K562 (cell line): Measurements from ENCODE around the gene USH2A. TPM values are rescaled to one million over a fixed set of nuclear protein-coding genes. Genes with fewer than 3 reads are reported as not detected.

ENCODE experiments used
- ATAC-seq: fragments of 200-7000 bp; cut with Tn5 transposase; 3 replicates; pipeline ENCODE4 v1.9.1; 2020; ENCODE audit warnings: moderate library complexity
- BruUV-seq: library from RNA; stranded (reverse); fragments of 400-500 nt; replicated peaks from 2 replicates; lab custom pipeline; 2021; lab: Mats Ljungman, UMichigan
- CTCF ChIA-PET: fragments of 300-600 bp; formaldehyde crosslinking; extraction: SDS; loops from one replicate; lab custom pipeline; 2021; ENCODE audit warnings: low intra/inter-chr PET ratio; lab: Yijun Ruan, JAX
- POLR2A ChIA-PET: fragments of 300-600, 350-650 bp; sonication (Branson Sonifier 250); formaldehyde crosslinking; extraction: SDS; loops from one replicate; lab custom pipeline; 2021; ENCODE audit warnings: antibody characterized with exemption, inconsistent platforms; lab: Yijun Ruan, JAX
- DNase-seq, 4 experiments: peaks; one replicate each; pipeline versions ENCODE4 v3.0.0 to v3.0.0-alpha.2; 2011 to 2018; ENCODE audit warnings: low spot score in 3 of 4, mixed read lengths in 3 of 4; ENCODE audit errors: extremely low read depth in 1 of 4
- FAIRE-seq: peaks from 2 replicates; lab custom pipeline; 2011; peaks lifted over from hg19 to GRCh38; lab: Jason Lieb, UNC
- H2AFZ ChIP-seq: 2 replicates; pipeline ENCODE4 v1.6.0; 2011; ENCODE audit warnings: low read depth, low read length, control low read depth, inconsistent platforms
- H3K27ac ChIP-seq: fragments of 200-600 bp; 3 replicates; pipeline ENCODE4 v1.8.0; 2011; ENCODE audit warnings: low read depth, mild to moderate bottlenecking, control low read depth, inconsistent platforms, low read length, moderate library complexity, mixed read lengths; ENCODE audit errors: extremely low read depth
- H3K27me3 ChIP-seq, 2 experiments: fragments of 300-600 bp in 1 of 2; 2 replicates in 1 of 2; 3 replicates in 1 of 2; pipeline versions ENCODE4 v1.6.0 to v1.8.0; 2011; ENCODE audit warnings: inconsistent platforms in 2 of 2, low read length in 2 of 2, mild to moderate bottlenecking in 1 of 2, mixed read lengths in 1 of 2, moderate library complexity in 1 of 2; ENCODE audit not compliant: control insufficient read depth in 2 of 2, insufficient read depth in 2 of 2
- H3K36me3 ChIP-seq: fragments of 300-600 bp; 3 replicates; pipeline ENCODE4 v1.8.0; 2011; ENCODE audit warnings: mild to moderate bottlenecking, low read length, inconsistent platforms; ENCODE audit not compliant: control insufficient read depth, insufficient read depth
- H3K4me1 ChIP-seq, 2 experiments: fragments of 200-600 bp in 1 of 2; replicated peaks in 1 of 2; 2 replicates in 1 of 2; 3 replicates in 1 of 2; pipeline versions ENCODE4 v1.5.1 to v1.8.0; 2011; ENCODE audit warnings: inconsistent platforms in 2 of 2, low read length in 2 of 2, mild to moderate bottlenecking in 1 of 2, mixed read lengths in 1 of 2, moderate library complexity in 1 of 2; ENCODE audit not compliant: control insufficient read depth in 2 of 2, insufficient read depth in 2 of 2
- H3K4me2 ChIP-seq: 2 replicates; pipeline ENCODE4 v1.6.1; 2011; ENCODE audit warnings: low read length, control low read depth, inconsistent platforms, mixed read lengths; ENCODE audit not compliant: insufficient read depth
- H3K4me3 ChIP-seq: fragments of 200-600 bp; sonication (generic), shearing (Covaris generic); 2 replicates; pipeline ENCODE4 v1.5.1; 2016; ENCODE audit warnings: control low read depth, inconsistent platforms
- H3K79me2 ChIP-seq: fragments of 200-600 bp; 3 replicates; pipeline ENCODE4 v1.8.0; 2011; ENCODE audit warnings: low read length, inconsistent platforms; ENCODE audit not compliant: control insufficient read depth, insufficient read depth
- H3K9ac ChIP-seq, 2 experiments: 2 replicates each; pipeline versions ENCODE4 v1.6.0 to v1.6.1; 2011; ENCODE audit warnings: low read depth in 2 of 2, low read length in 2 of 2, control low read depth in 1 of 2, inconsistent platforms in 1 of 2, mild to moderate bottlenecking in 1 of 2, mixed read lengths in 1 of 2; ENCODE audit not compliant: insufficient read depth in 1 of 2
- H3K9me1 ChIP-seq: one replicate; pipeline ENCODE4 v1.6.0; 2011; ENCODE audit warnings: inconsistent platforms, mild to moderate bottlenecking, low read length, moderate library complexity; ENCODE audit not compliant: control insufficient read depth, insufficient read depth
- H3K9me3 ChIP-seq: replicated peaks from 2 replicates; pipeline ENCODE4 v1.5.1; 2011; ENCODE audit warnings: low read depth, low read length, inconsistent platforms; ENCODE audit not compliant: control insufficient read depth, insufficient read depth
- H4K20me1 ChIP-seq: replicated peaks from 2 replicates; pipeline ENCODE4 v1.6.1; 2011; ENCODE audit warnings: low read length, inconsistent platforms, mixed read lengths; ENCODE audit not compliant: control insufficient read depth, insufficient read depth
- CHCHD3 ChIP-seq: fragments of 250-450 bp; sonication (Bioruptor Pico); IDR thresholded peaks from 2 replicates; pipeline ENCODE4 v2.1.2; 2022; ENCODE audit warnings: mild to moderate bottlenecking
- CREB1 ChIP-seq, 2 experiments: sonication (generic) in 1 of 2; formaldehyde crosslinking in 1 of 2; IDR thresholded peaks; 2 replicates each; pipeline versions ENCODE4 v1.6.1 to v1.8.0; 2012 to 2022; ENCODE audit warnings: inconsistent platforms in 1 of 2, mild to moderate bottlenecking in 1 of 2, missing genetic modification reagents in 1 of 2, moderate library complexity in 1 of 2
- GATAD2A ChIP-seq: fragments of 450-650 bp; IDR thresholded peaks from 2 replicates; pipeline ENCODE4 v1.6.1; 2017
- PCBP1 ChIP-seq: fragments of 200-400 bp; formaldehyde crosslinking; IDR thresholded peaks from 2 replicates; pipeline ENCODE4 v1.6.1; 2018; ENCODE audit warnings: mild to moderate bottlenecking, low read depth, low read length; ENCODE audit not compliant: poor library complexity, severe bottlenecking
- RFX1 ChIP-seq: fragments of 450-650 bp; IDR thresholded peaks from 2 replicates; pipeline ENCODE4 v1.6.1; 2016; ENCODE audit warnings: mild to moderate bottlenecking, moderate library complexity
- SP1 ChIP-seq: sonication (generic); formaldehyde crosslinking; IDR thresholded peaks from 2 replicates; pipeline ENCODE4 v1.8.1; 2022; ENCODE audit warnings: mild to moderate bottlenecking, missing genetic modification reagents
- SRSF9 ChIP-seq: fragments of 200-400 bp; formaldehyde crosslinking; IDR thresholded peaks from 2 replicates; pipeline ENCODE4 v1.6.1; 2017; ENCODE audit warnings: low read depth, low read length, borderline replicate concordance
- TEAD2 ChIP-seq: fragments of 450-650 bp; IDR thresholded peaks from 2 replicates; pipeline ENCODE4 v1.6.1; 2016; ENCODE audit warnings: missing genetic modification characterization, control low read depth, missing compliant biosample characterization
- ZNF41 ChIP-seq: fragments of 250-450 bp; sonication (Bioruptor Pico); conservative IDR thresholded peaks from 2 replicates; pipeline ENCODE4 v1.4.0; 2020; ENCODE audit warnings: mild to moderate bottlenecking
- ZNF551 ChIP-seq: fragments of 250-450 bp; sonication (Bioruptor Pico); IDR thresholded peaks from 2 replicates; pipeline ENCODE4 v1.5.0; 2021; ENCODE audit warnings: mild to moderate bottlenecking, moderate library complexity
- WGBS: fragments of 100-300 bp; shearing (Covaris generic); methylation state at CpG from one replicate; pipeline ENCODE4 v1.1.6; 2016; ENCODE audit warnings: low coverage, mixed read lengths; ENCODE audit not compliant: insufficient coverage; ENCODE audit errors: missing lambda C conversion rate; 5-methylcytosine and 5-hydroxymethylcytosine counted together
- in situ Hi-C: fragments of 300-500 bp; cut with MboI; formaldehyde crosslinking; loops from 4 replicates; pipeline ENCODE4 v1.15.0; 2018; ENCODE audit warnings: inconsistent platforms, mixed read lengths
- intact Hi-C: fragments of 100-400 bp; cut with micrococcal nuclease; formaldehyde crosslinking; loops from 2 replicates; pipeline ENCODE4 v1.14.2; 2022
- polyA plus RNA-seq, 8 experiments: library from polyadenylated mRNA; depleted of rRNA in 4 of 8; stranded (reverse) in 5 of 8; unstranded in 3 of 8; fragments of >200 nt; fragmentation: Nextera tagmentation in 2 of 8; fragmentation: Illumina TruSeq in 1 of 8; extraction: Ambion mirVana in 2 of 8; extraction: Trizol in 1 of 8; gene quantifications; 2 replicates each; pipeline versions ENCODE4 v1.2.1 to v1.2.3, GENCODE V29; 2011 to 2014; ENCODE audit warnings: inconsistent platforms in 1 of 8, missing spikeins in 1 of 8
- total RNA-seq, 7 experiments: library from RNA; depleted of rRNA in 6 of 7; stranded (reverse); fragments of >200 nt in 6 of 7; fragmentation: Illumina TruSeq in 2 of 7; extraction: Trizol in 2 of 7; gene quantifications; 2 replicates each; pipeline versions ENCODE4 v1.2.1 to v1.2.3, GENCODE V29; 2011 to 2021; ENCODE audit warnings: low replicate concordance in 1 of 7
- TF ChIP-seq, protein P1 (sequence below): sonication (generic); formaldehyde crosslinking; IDR thresholded peaks from 2 replicates; pipeline ENCODE4 v1.8.0; 2022; ENCODE audit warnings: mild to moderate bottlenecking, missing genetic modification reagents
- TF ChIP-seq, protein P2 (sequence below): fragments of 450-650 bp; IDR thresholded peaks from 2 replicates; pipeline ENCODE4 v1.6.1; 2016; ENCODE audit warnings: low read depth

The USH2A gene
- total and polyA plus RNA-seq, 9 of the 15 experiments (the other 6 are each of a cell fraction or from before 2014, with no cell fraction given): under 0.01 TPM; not detected in 7

DNA sequence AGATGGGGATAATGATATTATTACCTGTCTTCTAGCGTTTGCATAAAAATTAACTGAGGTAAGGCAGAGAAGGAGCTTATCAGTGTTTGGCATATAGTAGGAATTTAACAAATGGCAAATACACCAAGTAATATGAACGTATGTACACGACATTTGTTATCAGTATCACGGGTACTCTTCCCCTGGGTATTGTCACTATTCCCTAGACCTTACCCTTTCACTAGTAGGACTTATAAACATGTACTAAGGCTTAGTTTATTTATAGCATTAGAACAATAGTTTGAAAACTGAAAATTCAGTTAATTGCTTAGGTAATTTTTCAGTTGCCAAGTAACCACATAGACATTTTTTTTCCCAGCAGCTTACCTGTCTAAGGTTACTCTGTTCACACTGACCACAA lies 669.1 kb downstream of the USH2A start:
- H3K4me2 ChIP-seq: no peak overlapping the region
- no peaks in the 10 kb centered on the region for H3K36me3 ChIP-seq
- no peak overlapping the region for H3K27ac ChIP-seq
- in situ Hi-C loops (no loop called here), intact Hi-C loops (no loop called here)
- no TSS peak for BruUV-seq
- peaks cover 2% of the 10 kb centered on the region; the same call in 1 of the 2 replicates for H3K9me3 ChIP-seq
- H4K20me1 ChIP-seq: no peaks in the 10 kb centered on the region
- no peak overlapping the region for H3K9ac ChIP-seq
- H3K4me1 ChIP-seq: no peaks in the 10 kb centered on the region
- H3K79me2 ChIP-seq: no peaks in the 10 kb centered on the region
- DNase-seq (no peak), FAIRE-seq (no peak), ATAC-seq (no peak)
- CTCF ChIA-PET: no interaction called here
- no peak overlapping the region for H3K4me3 ChIP-seq
- H2AFZ ChIP-seq: no peak overlapping the region
- no peaks in the 10 kb centered on the region for H3K27me3 ChIP-seq
- TF ChIP-seq ZNF551 (no peak), SP1 (no peak), PCBP1 (no peak), SRSF9 (no peak), CHCHD3 (CRISPR knock-in tag) (no peak), ZNF41 (CRISPR knock-in tag) (no peak), TEAD2 (tag) (no peak), GATAD2A (no peak), RFX1 (no peak), CREB1 (IDR thresholded peaks at IDR 0.05) (no peak), CREB1 (CRISPR knock-in tag; IDR thresholded peaks at IDR 0.05) (no peak)
- TF ChIP-seq, protein P1, sequence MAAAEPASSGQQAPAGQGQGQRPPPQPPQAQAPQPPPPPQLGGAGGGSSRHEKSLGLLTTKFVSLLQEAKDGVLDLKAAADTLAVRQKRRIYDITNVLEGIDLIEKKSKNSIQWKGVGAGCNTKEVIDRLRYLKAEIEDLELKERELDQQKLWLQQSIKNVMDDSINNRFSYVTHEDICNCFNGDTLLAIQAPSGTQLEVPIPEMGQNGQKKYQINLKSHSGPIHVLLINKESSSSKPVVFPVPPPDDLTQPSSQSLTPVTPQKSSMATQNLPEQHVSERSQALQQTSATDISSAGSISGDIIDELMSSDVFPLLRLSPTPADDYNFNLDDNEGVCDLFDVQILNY (CRISPR knock-in tag): no peak
- TF ChIP-seq, protein P2, sequence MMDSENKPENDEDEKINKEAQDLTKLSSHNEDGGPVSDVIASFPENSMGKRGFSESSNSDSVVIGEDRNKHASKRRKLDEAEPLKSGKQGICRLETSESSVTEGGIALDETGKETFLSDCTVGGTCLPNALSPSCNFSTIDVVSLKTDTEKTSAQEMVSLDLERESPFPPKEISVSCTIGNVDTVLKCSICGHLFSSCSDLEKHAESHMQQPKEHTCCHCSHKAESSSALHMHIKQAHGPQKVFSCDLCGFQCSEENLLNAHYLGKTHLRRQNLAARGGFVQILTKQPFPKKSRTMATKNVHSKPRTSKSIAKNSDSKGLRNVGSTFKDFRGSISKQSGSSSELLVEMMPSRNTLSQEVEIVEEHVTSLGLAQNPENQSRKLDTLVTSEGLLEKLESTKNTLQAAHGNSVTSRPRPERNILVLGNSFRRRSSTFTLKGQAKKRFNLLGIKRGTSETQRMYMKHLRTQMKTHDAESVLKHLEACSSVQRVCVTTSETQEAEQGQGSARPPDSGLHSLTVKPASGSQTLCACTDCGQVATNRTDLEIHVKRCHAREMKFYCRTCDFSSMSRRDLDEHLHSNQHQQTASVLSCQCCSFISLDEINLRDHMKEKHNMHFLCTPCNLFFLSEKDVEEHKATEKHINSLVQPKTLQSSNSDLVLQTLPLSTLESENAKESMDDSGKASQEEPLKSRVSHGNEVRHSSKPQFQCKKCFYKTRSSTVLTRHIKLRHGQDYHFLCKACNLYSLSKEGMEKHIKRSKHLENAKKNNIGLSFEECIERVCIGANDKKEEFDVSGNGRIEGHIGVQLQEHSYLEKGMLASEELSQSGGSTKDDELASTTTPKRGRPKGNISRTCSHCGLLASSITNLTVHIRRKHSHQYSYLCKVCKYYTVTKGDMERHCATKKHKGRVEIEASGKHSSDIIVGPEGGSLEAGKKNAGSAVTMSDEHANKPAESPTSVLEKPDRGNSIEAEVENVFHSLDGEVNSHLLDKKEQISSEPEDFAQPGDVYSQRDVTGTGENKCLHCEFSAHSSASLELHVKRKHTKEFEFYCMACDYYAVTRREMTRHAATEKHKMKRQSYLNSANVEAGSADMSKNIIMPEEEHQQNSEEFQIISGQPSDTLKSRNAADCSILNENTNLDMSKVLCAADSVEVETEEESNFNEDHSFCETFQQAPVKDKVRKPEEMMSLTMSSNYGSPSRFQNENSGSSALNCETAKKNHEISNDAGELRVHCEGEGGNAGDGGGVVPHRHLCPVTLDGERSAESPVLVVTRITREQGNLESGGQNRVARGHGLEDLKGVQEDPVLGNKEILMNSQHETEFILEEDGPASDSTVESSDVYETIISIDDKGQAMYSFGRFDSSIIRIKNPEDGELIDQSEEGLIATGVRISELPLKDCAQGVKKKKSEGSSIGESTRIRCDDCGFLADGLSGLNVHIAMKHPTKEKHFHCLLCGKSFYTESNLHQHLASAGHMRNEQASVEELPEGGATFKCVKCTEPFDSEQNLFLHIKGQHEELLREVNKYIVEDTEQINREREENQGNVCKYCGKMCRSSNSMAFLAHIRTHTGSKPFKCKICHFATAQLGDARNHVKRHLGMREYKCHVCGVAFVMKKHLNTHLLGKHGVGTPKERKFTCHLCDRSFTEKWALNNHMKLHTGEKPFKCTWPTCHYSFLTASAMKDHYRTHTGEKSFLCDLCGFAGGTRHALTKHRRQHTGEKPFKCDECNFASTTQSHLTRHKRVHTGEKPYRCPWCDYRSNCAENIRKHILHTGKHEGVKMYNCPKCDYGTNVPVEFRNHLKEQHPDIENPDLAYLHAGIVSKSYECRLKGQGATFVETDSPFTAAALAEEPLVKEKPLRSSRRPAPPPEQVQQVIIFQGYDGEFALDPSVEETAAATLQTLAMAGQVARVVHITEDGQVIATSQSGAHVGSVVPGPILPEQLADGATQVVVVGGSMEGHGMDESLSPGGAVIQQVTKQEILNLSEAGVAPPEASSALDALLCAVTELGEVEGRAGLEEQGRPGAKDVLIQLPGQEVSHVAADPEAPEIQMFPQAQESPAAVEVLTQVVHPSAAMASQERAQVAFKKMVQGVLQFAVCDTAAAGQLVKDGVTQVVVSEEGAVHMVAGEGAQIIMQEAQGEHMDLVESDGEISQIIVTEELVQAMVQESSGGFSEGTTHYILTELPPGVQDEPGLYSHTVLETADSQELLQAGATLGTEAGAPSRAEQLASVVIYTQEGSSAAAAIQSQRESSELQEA: no peak
- WGBS: 1% methylated on average over 4 of the region's 4 CpGs
- H3K9me1 ChIP-seq: no peaks in the 10 kb centered on the region
- POLR2A ChIA-PET: no interaction called here
